Renal cortical epithelial cell (primary cell): ENCODE measurements around the gene IPCEF1. TPM values are rescaled to one million over a fixed set of nuclear protein-coding genes. Genes with fewer than 3 reads are reported as not detected.

Experiments used
- DNase-seq: peaks from one replicate; pipeline ENCODE4 v3.0.0-alpha.2; 2011; ENCODE audit warnings: low read depth
- total RNA-seq: library from RNA; depleted of rRNA; stranded (reverse); fragments of >200 nt; gene quantifications from 2 replicates; pipeline ENCODE4 v1.2.3, GENCODE V29; 2014

IPCEF1 gene
- 0.40 and 1.7 TPM in 2 replicates for total RNA-seq

- DNase-seq = no peak
Observed at GRCh38 chr6:154356690-154357089, at the start of gene IPCEF1. TSS of gene IPCEF1 (minus strand) at chr6:154356803. CDS start at chr6:154265947, 90,856 bp downstream.

GRCh38 chr6:154406301-154406700 is 49.7 kb upstream of the IPCEF1 start:
- no peak for DNase-seq

- peak; percentile 86 for DNase-seq
Observed at GRCh38 chr6:154404791-154405400, 48.3 kb upstream of the IPCEF1 start.

GRCh38 chr6:154403788-154404187 is 47.2 kb upstream of the IPCEF1 start:
- DNase-seq = peak; percentile 85

- DNase-seq = no peak
Observed at GRCh38 chr6:154402081-154402780, 45.6 kb upstream of the IPCEF1 start.

- peak; percentile 43 for DNase-seq
Observed at GRCh38 chr6:154399097-154399496, 42.5 kb upstream of the IPCEF1 start.

GRCh38 chr6:154397491-154398195 is 41.0 kb upstream of the IPCEF1 start:
- no peak for DNase-seq

GRCh38 chr6:154395878-154396277 is 39.3 kb upstream of the IPCEF1 start:
- no peak for DNase-seq

GRCh38 chr6:154395316-154395715 is 38.7 kb upstream of the IPCEF1 start:
- DNase-seq = no peak

- DNase-seq = no peak
Observed at GRCh38 chr6:154394571-154394970, 38.0 kb upstream of the IPCEF1 start.

GRCh38 chr6:154390034-154390433 is 33.4 kb upstream of the IPCEF1 start:
- DNase-seq = no peak

- no peak for DNase-seq
Observed at GRCh38 chr6:154388803-154389202, 32.2 kb upstream of the IPCEF1 start.

GRCh38 chr6:154386848-154387717 is 30.5 kb upstream of the IPCEF1 start:
- DNase-seq = peak; percentile 94

GRCh38 chr6:154384191-154384590 is 27.6 kb upstream of the IPCEF1 start:
- DNase-seq = peak; percentile 76

- DNase-seq = no peak
Observed at GRCh38 chr6:154383273-154383672, 26.7 kb upstream of the IPCEF1 start.

- no peak for DNase-seq
Observed at GRCh38 chr6:154382740-154383139, 26.1 kb upstream of the IPCEF1 start.

- no peak for DNase-seq
Observed at GRCh38 chr6:154381548-154381947, 24.9 kb upstream of the IPCEF1 start.

GRCh38 chr6:154380741-154381140 is 24.1 kb upstream of the IPCEF1 start:
- no peak for DNase-seq

GRCh38 chr6:154379585-154379984 is 23.0 kb upstream of the IPCEF1 start:
- DNase-seq = no peak

- DNase-seq = no peak
Observed at GRCh38 chr6:154378518-154378917, 21.9 kb upstream of the IPCEF1 start.

GRCh38 chr6:154377726-154378125 is 21.1 kb upstream of the IPCEF1 start:
- no peak for DNase-seq

GRCh38 chr6:154373971-154374370 is 17.4 kb upstream of the IPCEF1 start:
- DNase-seq = no peak
